Suppressor macrophage treated with lipopolysaccharide for 1 hour (primary cell): ENCODE measurements around the gene CLIC5.

Source experiments
- DNase-seq, 3 donors: peaks; one replicate each; pipeline ENCODE4 v3.0.0-alpha.2; 2020 to 2022

The CLIC5 gene

GRCh38 chr6:45922728-45923351, 92.8 kb downstream of the CLIC5 start:
- DNase-seq: peak; percentile 77 to 84 (median 80)

DNA sequence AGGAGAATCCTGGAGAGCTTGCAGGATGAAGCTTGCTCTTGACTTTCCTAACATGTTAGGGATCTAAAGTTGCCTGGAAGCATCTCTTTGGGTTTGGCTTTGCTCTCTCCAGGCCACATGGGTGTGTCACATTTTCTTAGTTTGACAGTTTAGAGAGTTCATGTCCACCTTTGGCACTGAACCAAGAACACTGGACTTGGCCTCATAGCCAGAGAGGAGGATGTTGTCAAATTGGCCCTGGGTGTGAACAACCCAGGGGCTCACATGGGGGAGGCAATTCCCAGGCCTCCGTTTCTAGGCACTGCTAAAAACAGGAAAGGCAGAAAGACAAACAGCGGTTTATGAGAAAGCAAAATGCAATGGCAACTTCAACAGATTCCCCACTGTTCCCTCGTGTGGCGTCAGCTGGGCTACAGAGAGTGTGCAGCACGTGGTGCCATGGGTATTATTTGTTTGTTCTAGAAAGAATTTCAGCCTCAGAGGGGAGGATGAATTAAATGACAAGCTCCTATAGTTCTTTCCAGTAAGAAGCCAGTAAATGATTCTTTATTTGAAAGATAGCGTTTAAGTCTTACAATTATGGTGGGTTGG, 93.9 kb downstream of the CLIC5 start:
- DNase-seq: no peak

DNA sequence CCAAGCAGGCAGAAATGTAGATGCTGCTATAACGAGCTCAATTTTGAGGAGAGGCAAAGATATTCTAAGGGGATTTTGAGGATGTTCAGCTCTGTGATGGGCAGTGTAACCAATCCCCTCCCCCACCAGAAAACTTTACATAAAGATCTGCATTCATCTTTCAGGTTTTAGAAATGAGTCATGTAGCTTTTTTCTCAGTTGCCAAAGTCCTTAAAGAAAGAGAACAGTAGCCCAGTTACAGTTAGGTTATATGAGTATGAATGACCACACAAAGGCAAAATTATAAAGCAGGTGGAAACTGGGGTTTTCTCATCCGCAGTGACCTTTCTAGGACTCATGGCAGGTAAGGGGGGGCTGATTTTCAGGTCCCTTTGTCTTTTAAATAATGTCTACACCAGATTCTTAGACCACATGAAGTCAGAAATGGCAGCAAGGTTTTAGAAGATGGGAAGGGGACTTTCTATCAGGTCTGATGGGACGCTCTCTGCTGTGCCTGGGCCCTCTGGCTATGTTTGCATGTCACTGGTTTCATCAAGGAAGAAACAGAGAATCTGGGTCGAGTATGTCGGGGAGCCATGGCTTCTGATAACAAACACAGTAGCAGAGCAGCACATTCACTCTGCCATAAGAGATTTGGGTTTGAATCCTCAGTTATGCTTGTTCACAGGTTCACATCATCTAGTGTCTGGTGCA, 94.7 kb downstream of the CLIC5 start:
- no peak for DNase-seq

GRCh38 chr6:45917439-45917838, 98.2 kb downstream of the CLIC5 start:
- DNase-seq: no peak

- no peak for DNase-seq
These were observed 99.0 kb downstream of the CLIC5 start for GRCh38 chr6:45916692-45917091.

GRCh38 chr6:45915780-45916468, 99.7 kb downstream of the CLIC5 start:
- DNase-seq: no peak

- no peak for DNase-seq
These were observed 104.0 kb downstream of the CLIC5 start for GRCh38 chr6:45911691-45912090.

DNA sequence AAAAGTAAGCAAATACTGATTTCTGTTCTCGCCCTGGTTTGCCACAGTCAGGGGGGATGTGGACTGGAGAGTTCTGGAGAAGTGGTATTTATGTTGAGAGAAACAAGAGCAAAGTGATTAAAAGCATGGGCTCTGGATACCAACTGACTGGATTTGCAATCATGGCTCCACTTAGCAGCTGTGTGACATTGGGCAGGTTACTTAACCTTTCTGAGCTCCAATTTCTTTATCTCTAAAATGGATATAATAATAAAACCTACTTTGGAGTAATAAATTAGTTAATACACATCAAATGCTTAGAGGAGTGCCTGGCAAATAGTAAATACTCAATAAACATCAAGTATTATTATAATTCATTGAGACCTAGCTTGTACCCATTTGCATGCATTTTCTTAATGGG, 111.7 kb downstream of the CLIC5 start:
- no peak for DNase-seq

- DNase-seq: no peak
These were observed 112.7 kb downstream of the CLIC5 start for GRCh38 chr6:45902984-45903383.

DNA sequence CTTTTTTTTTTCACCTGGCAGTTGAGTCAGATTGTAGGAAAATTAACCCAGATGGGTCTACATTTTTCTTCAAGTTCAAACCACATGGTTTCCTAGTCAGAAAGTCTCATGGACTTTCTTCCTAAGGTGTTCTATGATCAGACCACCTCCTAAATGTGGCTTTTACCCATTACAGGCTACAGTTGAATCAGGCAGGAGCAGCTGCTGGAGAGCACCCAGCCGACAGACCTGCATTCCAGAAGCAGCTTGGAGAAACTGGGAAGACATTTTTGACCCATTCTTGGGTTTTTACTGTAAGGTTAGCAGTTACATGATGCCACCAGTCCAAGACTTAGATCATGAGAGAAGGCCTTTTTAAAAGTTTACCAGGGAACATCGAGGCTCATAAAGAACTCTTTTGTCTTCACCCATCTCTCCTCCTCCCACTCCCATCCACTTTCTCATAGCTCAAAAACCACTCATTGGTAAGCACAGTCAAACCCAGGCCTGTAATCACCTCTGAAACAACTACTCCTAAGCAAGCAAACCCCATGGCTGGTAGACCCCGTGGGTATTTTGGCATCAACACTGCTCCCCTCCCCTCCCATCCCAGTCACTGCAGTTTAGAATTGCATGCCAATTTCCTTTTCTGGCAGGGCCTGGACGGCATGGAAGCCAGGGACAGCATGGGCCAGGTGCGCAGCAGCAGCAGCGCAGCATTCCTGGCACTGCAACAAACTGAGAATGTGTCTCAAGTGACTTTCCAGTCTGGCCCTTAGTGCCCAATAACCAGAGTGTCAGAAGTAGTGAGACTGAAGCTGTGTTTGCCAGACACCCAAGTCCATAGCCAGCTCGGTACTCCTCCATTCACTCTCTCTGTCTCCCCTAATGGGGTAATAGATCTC, 113.7 kb downstream of the CLIC5 start:
- DNase-seq: no peak

GRCh38 chr6:45900808-45901752, 114.6 kb downstream of the CLIC5 start:
- peak; percentile 32 to 34 (median 33) for DNase-seq

DNA sequence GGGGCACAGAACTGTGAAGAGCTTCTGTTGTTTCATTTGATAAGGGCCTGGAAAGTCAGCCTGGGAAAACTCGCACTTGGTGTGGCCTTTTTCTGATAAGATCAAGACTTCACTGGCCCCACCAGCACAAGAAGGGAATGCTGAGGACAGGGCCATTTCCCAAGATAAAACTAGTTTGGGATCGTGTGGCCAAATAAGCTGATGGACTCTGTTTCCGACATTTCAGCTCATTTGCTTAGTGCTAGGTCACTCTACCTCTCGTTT, 116.0 kb downstream of the CLIC5 start:
- DNase-seq: no peak

DNA sequence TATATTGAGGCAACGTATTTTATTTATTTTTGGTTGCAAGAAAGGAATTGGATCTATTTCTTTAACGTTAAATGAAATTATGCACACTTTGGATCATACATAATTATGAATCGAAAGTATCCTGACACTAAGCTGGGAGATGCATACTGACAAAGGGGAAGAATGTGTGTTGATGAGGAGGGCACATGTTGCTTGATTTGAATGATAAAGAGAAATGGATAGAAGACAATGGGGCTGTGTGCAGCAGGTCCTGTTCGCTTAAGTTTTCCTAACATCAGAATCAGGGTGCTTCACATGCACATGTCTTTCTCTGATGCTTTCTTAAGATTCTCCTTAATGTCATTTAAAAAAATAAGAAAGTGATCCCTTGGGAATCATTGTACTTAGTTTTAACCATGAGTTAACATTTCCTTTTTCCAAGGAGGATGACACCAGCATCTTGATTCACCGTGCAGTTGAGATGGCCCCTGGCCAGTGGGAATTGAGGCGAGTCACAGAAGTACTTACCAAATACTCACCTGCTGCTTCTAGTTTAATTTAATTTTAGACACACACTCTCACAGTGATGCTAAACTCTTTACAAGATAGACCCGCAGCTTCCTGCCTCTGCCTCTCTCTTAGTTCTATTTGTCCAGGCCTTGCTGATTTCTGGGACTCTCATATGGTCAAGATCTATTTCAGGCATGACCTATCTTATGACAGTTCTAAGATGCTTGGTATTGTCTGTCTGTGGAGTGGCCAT, 116.5 kb downstream of the CLIC5 start:
- no peak for DNase-seq

GRCh38 chr6:45896783-45897441, 118.7 kb downstream of the CLIC5 start:
- DNase-seq: peak; percentile 38 to 52 (median 44)

DNA sequence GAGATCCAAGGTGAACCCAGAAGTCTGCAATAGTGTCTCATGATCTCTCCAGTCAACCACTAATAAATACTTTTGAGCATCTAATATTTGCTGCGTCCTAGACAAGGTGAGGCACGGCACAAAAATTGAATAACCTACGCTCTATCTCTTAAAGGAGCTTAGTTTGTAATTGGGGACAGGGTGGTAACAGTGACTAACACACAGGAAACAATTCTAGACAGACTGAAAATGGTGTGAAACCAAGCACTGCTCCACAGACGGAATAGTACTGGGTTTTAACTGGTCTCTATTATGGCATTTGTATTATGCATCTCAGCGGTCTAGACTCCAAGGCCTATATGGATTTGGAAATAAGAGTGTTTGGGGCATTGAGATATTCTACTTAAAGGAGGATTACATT, 120.1 kb downstream of the CLIC5 start:
- DNase-seq: no peak

DNA sequence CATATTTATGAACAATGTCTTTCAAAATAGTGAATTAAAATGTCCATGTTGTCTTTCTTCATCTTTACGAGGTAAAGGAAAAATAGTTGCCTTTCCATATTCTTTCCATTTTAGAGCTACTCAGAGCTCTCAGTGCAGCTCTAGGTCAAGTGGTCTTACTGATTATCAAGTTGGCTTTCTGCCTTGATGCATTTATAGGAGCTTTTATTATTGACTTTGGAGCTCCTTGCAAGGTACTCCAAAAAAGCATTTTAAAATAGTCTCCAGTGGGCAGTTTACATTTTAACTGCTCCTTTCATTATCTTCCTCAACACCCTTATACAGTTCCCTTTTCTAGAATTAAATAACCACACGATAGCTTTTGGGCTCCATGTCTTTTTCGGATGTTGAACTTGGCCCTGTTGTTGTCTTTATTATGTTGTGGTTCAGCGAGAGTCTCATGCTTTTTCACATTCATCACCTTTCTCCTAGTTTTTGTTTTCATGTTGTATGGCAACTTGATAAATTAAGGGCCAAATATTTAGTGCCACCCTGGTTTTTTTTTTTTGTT, 122.9 kb downstream of the CLIC5 start:
- DNase-seq: no peak

- no peak for DNase-seq
These were observed 123.5 kb downstream of the CLIC5 start for GRCh38 chr6:45892196-45892595.

DNA sequence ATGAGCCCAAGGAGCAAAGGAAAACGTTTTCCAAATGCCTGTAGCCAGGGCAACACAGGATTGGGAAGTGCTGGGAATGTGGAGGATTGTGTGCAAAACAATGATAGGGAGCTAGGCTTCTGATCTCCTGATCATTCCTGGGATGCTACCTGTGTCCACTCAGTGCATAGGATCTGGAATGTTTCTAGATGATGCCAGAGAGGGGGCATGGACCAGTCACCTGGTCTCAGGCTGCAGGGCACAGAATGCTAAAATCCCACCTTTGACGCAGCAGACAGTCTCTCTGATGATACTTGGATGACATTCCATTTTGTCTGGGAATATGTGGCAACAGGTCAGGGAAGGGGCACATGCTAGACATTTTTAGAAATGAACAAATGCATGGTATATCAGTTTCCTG, 128.9 kb downstream of the CLIC5 start:
- DNase-seq: no peak

DNA sequence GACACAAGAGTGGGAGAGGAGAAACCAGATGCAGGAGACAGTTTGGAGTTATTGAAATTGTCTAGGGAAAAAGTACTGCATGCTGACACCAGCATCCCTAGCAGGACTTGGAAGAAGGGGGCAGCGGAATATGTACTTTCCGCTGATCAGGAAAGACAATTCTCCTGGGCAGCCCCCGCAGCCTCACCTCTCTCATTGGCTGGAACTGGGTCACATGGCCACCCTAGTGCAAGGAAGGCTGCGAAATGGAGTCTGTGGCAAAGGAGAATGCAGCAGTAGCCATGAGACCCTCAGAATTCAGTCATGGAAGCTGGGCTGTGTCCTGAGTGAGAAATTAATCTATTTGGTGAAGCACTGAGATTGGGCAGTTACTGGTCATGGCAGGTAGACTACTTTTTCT, 131.3 kb downstream of the CLIC5 start:
- no peak for DNase-seq

DNA sequence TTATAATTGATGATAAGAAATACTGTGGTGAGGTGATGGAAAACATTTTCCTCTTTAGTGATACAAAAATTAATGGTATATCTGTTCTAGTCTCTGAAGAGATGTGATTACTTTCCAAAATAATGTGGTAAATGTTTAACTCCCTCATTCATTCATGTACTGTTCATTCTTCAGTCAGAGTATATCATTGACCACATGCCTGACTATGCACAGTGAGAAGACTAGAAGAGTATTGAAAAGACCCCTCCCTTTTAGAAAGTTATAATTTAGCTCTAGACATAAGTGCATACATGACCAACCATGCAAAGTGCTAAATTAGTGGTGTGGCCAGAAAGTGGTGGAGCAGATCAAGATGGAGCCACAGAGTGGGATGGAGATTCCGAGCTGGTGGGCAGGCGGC, 133.0 kb downstream of the CLIC5 start:
- no peak for DNase-seq
